Measurements from ENCODE around the gene S100A16.
"Not testable (repeated sequence)": the region's sequence is repeated elsewhere in the genome, so short reads cannot be mapped to it uniquely, and the experiment has no call there.

S100A16 gene

GRCh38 chr1:153583514-153583913 lies 29.4 kb downstream of the S100A16 start:
- not testable (repeated sequence) for DNase-seq

DNA sequence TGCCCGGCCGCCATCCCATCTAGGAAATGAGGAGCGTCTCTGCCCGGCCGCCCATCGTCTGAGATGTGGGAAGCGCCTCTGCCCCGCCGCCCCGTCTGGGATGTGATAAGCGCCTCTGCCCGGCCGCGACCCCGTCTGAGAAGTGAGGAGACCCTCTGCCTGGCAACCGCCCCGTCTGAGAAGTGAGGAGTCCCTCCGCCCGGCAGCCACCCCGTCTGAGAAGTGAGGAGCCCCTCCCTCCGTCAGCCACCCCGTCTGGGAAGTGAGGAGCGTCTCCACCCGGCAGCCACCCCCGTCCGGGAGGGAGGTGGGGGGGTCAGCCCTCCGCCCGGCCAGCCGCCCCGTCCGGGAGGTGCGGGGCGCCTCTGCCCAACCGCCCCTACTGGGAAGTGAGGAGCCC lies 30.1 kb downstream of the S100A16 start:
- not testable (repeated sequence) for DNase-seq

DNA sequence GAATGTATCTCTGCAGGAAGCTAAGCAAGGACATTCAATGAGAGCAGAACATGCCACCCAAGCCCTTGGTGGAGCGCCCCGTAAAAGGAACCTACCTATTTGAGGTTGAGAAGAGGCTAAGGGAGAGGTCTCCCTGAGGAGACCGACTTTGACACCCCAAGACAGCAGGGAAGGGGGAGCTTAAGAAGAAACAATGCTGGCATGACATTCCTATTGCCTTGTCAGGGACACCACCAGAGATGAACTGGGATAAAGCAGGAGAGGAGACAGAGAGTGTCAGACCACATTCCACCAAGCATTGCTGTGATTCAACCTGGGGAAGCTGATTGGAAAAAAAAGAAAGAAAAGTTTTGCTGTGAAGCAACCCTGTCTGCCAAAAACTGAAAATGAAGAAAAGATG lies 34.0 kb downstream of the S100A16 start:
- DNase-seq = no peak

GRCh38 chr1:153578490-153578889 lies 34.4 kb downstream of the S100A16 start:
- DNase-seq = no peak

- no peak for DNase-seq
These were observed 35.3 kb downstream of the S100A16 start for GRCh38 chr1:153577624-153578051.

GRCh38 chr1:153577138-153577537 lies 35.8 kb downstream of the S100A16 start:
- no peak for DNase-seq

DNA sequence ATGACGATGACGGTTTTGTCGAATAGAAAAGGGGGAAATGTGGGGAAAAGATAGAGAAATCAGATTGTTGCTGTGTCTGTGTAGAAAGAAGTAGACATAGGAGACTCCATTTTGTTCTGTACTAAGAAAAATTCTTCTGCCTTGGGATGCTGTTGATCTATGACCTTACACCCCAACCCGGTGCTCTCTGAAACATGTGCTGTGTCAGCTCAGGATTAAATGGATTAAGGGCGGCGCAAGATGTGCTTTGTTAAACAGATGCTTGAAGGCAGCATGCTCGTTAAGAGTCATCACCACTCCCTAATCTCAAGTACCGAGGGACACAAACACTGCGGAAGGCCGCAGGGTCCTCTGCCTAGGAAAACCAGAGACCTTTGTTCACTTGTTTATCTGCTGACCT lies 37.4 kb downstream of the S100A16 start:
- not testable (repeated sequence) for DNase-seq

GRCh38 chr1:153575081-153575491 lies 37.9 kb downstream of the S100A16 start:
- DNase-seq = not testable (repeated sequence)

DNA sequence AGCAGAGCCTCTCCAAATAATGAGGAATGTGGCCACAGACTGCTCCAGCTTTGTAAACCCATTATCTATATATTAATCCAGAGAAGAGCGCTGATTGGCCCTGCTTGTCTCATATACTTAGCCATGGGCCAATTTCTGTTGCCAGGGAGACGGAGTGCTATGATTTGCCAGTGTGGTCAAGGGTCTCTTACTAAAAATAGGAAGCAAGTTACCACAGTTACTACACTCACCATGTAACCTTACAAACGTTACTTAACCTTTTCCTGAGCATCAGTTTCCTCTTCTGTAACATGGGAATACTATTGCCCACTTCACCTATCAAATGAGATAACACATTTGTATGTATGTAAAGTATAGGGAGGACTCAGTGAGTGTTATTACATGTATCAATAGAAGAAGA lies 39.6 kb downstream of the S100A16 start:
- no peak for DNase-seq

GRCh38 chr1:153572569-153573015 lies 40.3 kb downstream of the S100A16 start:
- peak; percentile 61 to 74 for DNase-seq

- no peak for DNase-seq
These were observed 41.2 kb downstream of the S100A16 start for GRCh38 chr1:153571706-153572105.

GRCh38 chr1:153570874-153571273 lies 42.1 kb downstream of the S100A16 start:
- DNase-seq = no peak

DNA sequence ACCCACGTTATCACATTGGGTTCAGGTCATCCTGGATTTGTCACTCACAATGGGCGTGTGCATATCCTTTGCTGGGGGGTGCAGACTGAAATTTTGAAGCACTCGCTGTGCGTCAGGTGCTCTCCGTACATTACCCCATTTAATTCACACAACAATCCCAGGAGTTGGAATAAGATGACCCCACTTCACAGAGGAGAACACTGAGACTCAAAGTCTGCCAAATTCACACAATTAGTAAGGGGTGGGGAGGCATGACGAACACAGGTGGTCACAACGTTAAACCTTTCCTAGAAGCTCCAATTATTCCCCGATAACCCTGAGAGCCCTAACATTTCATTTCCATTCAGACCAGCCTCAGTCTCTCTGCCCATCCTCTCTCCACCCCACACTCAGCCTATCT lies 43.5 kb downstream of the S100A16 start:
- DNase-seq = no peak

DNA sequence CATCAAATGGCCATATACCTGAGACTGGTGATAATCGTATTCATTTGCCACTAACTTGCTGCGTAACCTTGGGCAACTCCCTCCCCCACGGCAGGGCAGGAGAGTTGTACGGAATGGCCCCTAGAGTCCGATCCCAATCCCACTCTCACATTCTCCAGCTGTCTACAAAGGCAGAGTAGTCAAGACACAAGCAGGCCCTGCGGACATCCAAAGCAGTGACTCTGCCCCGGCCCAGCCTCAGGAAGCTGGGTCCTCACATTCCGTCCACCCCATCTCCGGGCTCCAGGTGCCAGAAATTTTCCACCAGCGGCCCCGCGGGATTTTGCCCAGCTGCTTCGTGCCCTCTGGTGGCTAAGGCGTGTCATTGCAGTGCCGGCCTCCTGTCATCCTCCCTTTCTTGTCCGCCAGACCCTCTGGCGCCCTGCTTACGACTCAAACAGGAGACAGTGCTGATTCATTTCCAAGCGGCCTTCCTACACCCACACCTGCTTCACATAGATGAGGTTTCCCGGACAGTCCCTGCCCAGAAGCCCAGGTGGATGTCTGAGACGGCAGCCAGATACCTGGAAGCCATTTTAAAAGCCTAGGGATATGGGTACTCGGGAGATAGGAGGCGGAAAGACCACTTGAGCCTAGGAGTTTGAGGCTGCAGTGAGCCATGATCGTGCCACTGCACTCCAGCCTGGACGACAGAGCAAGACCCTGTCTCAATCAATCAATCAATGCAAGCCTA lies 44.4 kb downstream of the S100A16 start:
- peak; percentile 91 for DNase-seq

GRCh38 chr1:153567621-153568366 lies 45.1 kb downstream of the S100A16 start:
- no peak for DNase-seq

DNA sequence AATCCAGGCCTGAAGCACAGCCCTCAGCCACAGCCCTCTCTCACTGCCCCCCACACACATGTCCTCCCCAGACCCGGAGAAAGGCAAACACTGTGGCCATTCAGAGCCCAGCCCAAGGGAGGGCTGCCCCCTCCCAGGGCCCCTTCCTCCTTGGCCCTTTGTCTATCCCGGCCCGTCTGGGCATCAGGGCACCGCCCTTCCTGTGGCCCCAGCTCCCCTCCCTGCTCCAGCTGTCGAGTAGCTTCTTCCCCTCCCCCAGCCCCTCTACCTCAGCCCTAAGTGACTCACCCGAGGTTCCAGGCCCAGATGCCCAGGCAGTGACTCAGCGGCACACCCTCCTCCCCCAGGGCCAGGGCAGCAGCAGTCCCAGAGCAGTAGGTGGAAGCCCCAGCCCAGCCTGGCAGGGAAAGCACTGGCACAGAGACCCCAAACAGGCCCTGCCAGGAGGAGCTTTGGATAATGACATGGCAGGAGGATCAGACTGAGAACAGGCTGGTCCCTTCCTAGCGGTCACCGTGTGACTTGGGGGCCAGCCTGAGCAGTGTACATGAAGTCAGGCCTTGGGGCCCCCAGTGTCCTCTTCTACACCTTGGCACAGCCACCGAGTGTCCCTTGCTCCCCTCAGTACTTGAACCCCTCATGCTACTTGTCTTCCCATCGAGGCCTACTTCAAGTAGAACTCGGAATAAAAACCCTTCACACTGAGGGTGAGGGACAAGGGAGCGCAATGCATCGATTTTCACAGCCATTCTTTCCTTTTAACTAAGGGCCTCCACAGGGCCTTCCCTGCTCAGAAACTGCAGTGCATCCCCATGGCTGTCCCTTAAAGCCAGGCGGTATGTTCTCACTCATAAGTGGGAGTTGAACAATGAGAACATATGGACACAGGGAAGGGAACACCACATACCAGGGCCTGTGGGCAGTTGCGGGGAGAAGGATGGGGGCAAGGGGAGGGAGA lies 46.2 kb downstream of the S100A16 start:
- peak; percentile 37 to 42 for DNase-seq

DNA sequence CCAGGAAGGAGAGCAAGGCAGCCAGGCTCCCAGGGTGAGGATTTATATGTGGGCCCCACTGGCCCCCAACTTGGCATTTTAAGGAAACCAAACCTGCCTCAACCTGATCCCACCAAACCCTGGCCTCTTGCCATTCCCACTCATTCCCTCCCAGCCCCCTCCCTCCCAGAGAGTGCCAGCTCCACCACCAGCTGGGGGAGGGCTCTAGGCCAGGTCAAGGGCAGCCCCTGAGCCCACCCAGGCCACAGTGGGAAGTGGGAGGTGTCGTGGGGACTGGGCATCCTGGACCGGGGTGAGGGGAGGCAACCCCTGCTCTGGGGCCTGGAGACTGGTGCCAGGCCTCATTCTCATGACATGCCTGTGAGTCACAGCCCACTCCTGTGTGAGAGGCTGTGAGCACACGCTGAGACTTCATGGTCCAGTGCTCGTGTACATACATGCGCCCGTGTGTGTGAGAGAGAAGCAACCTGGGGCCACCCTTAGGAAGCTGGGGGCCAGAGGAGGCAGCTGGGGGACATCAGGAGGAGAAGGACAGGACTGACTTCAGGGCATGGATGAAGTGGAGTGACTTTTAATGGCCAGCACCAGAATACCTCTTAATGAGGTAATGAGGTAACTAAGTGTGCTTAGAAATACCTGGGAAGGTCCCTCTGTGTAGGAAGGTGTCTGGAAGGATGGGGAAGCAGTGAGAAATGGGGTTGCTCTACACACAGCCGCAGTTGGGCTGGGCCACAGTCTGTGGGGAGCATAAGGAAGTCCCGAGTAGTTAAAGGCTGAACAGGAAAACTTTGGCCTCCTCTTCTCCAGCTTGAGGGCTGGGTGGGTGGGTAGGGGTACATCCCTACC lies 47.2 kb downstream of the S100A16 start, which contains the start of gene S100A2:
S100A2 (minus strand) TSS at position 316 of the 846 bp plus-strand sequence. CDS start 1,967 bp downstream, outside the sequence.
- no peak for DNase-seq

GRCh38 chr1:153563991-153564390 lies 48.9 kb downstream of the S100A16 start:
- no peak for DNase-seq

DNA sequence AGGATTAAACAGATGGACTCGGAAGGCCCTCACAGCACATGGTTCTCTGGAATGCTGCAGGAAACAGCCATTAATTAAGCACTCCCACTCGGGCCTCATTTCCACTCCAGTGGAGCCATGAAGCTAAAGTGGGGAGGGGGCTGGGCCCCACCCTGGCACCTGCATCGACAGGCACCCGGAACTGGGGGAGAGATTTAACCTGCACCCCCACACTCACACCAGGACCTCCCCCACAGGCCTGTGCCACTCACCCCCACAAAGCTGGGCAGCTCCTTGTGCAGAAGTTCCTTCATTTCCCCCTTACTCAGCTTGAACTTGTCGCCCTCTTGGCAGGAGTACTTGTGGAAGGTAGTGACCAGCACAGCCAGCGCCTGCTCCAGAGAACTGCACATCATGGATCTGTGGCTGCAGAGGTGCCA lies 49.4 kb downstream of the S100A16 start:
- DNase-seq = no peak

- not testable (repeated sequence) for DNase-seq
These were observed 50.9 kb downstream of the S100A16 start for GRCh38 chr1:153562021-153562420.

- DNase-seq = no peak
These were observed 51.4 kb downstream of the S100A16 start for GRCh38 chr1:153561466-153561985.
